Frontal cortex (tissue), 4 donors: ENCODE results near the gene NFAM1. TPM values are rescaled to one million over a fixed set of nuclear protein-coding genes. Genes with fewer than 3 reads are reported as not detected.

Experiments used
- DNase-seq, 2 donors: peaks; one replicate each; pipeline ENCODE4 v3.0.0; 2012; ENCODE audit warnings: low spot score in 2 of 2
- FAIRE-seq: peaks from 2 replicates; lab custom pipeline; 2012; peaks lifted over from hg19 to GRCh38; lab: Jason Lieb, UNC
- total RNA-seq: library from RNA; depleted of rRNA; stranded (reverse); fragments of >200 nt; gene quantifications from one replicate; pipeline ENCODE4 v1.2.3, GENCODE V29; 2014
- donor health status: control.
- donor health status: control.
- donor health status: control.

Gene NFAM1
- total RNA-seq, 1 donor from 2014 or later, result 0.82 TPM

GRCh38 chr22:42440728-42441127, 8.5 kb upstream of the NFAM1 start:
- FAIRE-seq (no peak), DNase-seq (no peak)

- DNase-seq (no peak), FAIRE-seq (no peak)
These were observed 7.8 kb upstream of the NFAM1 start for GRCh38 chr22:42439821-42440674.

- DNase-seq (no peak), FAIRE-seq (no peak)
These were observed 6.9 kb upstream of the NFAM1 start for GRCh38 chr22:42439021-42439567.

GRCh38 chr22:42438293-42438650, 6.1 kb upstream of the NFAM1 start:
- FAIRE-seq, result no peak
- DNase-seq, result no peak

GRCh38 chr22:42437488-42438292, 5.5 kb upstream of the NFAM1 start:
- no peak for FAIRE-seq
- peak; percentile 66 to 77 for DNase-seq

- DNase-seq (no peak), FAIRE-seq (no peak)
These were observed 4.2 kb upstream of the NFAM1 start for GRCh38 chr22:42436404-42436803.

GRCh38 chr22:42434748-42435425, 2.7 kb upstream of the NFAM1 start:
- FAIRE-seq (no peak), DNase-seq (no peak)

- DNase-seq (no peak), FAIRE-seq (no peak)
These were observed 1.8 kb upstream of the NFAM1 start for GRCh38 chr22:42433754-42434682.

GRCh38 chr22:42432818-42433217, 615 bp upstream of the NFAM1 start:
- DNase-seq (no peak), FAIRE-seq (no peak)

- no peak for FAIRE-seq
- DNase-seq, result no peak
These were observed 693 bp downstream of the NFAM1 start for GRCh38 chr22:42431401-42432019.

GRCh38 chr22:42430528-42431125, 1.6 kb downstream of the NFAM1 start:
- FAIRE-seq (no peak), DNase-seq (no peak)

- DNase-seq, result no peak
- FAIRE-seq, result no peak
These were observed 3.4 kb downstream of the NFAM1 start for GRCh38 chr22:42428760-42429159.

GRCh38 chr22:42428025-42428424, 4.2 kb downstream of the NFAM1 start:
- no peak for FAIRE-seq
- DNase-seq, result no peak

- no peak for FAIRE-seq
These were observed 5.0 kb downstream of the NFAM1 start for GRCh38 chr22:42427167-42427566.

GRCh38 chr22:42425989-42426355, 6.2 kb downstream of the NFAM1 start:
- FAIRE-seq, result no peak
- no peak for DNase-seq

More at GRCh38 chr22:42427167-42427566, 5.0 kb downstream of the NFAM1 start:
- DNase-seq, result no peak

GRCh38 chr22:42425337-42425988, 6.7 kb downstream of the NFAM1 start:
- DNase-seq, result no peak
- no peak for FAIRE-seq

- DNase-seq, result no peak
- no peak for FAIRE-seq
These were observed 12.8 kb downstream of the NFAM1 start for GRCh38 chr22:42419243-42419881.
